ENCODE results near the gene SH2D3A.
"Not testable (repeated sequence)": the region's sequence is repeated elsewhere in the genome, so short reads cannot be mapped to it uniquely, and the experiment has no call there.

The SH2D3A gene

GRCh38 chr19:6767357-6768235, at the start of gene SH2D3A:
Gene SH2D3A (minus strand): TSS chr19:6767435. CDS start chr19:6763748, 3,687 bp downstream.
- peak; percentile 94 for DNase-seq (ENCODE audit: low read depth)

GRCh38 chr19:6813659-6814058, 46.4 kb upstream of the SH2D3A start:
- DNase-seq (ENCODE audit: low read depth) = no peak

- no peak for DNase-seq (ENCODE audit: low read depth)
These were observed 45.4 kb upstream of the SH2D3A start for GRCh38 chr19:6812612-6813011.

- DNase-seq (ENCODE audit: low read depth) = no peak
These were observed 44.7 kb upstream of the SH2D3A start for GRCh38 chr19:6811906-6812305.

GRCh38 chr19:6811378-6811777, 44.1 kb upstream of the SH2D3A start:
- no peak for DNase-seq (ENCODE audit: low read depth)

GRCh38 chr19:6809262-6809661, 42.0 kb upstream of the SH2D3A start:
- no peak for DNase-seq (ENCODE audit: low read depth)

DNA sequence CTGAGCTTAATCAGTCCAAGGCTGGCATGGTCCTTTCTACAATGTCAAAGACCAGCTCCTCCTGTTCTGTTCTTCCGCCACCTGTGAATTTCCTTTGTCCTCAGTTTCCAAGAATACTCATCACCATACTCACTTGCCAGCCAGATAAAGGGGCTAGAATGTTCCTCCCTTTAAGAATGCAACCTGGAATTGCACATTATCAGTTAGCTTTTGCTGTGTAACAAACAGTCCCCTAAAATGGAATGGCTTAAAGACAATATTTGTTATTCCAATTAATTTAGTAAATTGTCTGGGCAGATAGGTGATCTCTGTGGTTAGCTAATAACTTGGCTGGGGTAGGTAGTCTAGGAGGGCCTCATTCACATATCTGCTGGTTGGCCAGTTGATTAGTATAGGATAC, 41.3 kb upstream of the SH2D3A start:
- no peak for DNase-seq (ENCODE audit: low read depth)

DNA sequence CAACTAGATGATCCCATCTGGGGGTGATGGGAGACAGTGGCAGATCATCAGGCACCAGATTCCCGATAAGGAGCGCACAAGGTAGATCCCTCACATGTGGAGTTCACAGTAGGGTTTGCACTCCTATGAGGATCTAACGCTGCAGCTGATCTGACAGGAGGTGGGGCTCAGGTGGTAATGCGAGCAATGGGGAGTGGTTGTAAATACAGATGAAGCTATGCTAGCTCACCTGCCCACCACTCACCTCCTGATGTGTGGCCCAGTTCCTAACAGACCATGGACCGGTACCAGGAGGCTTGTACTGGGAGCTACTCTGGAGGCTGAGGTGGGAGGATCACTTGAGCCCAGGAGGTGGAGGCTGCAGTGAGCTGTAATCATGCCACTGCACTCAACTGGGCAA, 40.1 kb upstream of the SH2D3A start:
- no peak for DNase-seq (ENCODE audit: low read depth)

- DNase-seq (ENCODE audit: low read depth) = no peak
These were observed 39.3 kb upstream of the SH2D3A start for GRCh38 chr19:6806488-6806887.

GRCh38 chr19:6803036-6803404, 35.8 kb upstream of the SH2D3A start:
- no peak for DNase-seq (ENCODE audit: low read depth)

DNA sequence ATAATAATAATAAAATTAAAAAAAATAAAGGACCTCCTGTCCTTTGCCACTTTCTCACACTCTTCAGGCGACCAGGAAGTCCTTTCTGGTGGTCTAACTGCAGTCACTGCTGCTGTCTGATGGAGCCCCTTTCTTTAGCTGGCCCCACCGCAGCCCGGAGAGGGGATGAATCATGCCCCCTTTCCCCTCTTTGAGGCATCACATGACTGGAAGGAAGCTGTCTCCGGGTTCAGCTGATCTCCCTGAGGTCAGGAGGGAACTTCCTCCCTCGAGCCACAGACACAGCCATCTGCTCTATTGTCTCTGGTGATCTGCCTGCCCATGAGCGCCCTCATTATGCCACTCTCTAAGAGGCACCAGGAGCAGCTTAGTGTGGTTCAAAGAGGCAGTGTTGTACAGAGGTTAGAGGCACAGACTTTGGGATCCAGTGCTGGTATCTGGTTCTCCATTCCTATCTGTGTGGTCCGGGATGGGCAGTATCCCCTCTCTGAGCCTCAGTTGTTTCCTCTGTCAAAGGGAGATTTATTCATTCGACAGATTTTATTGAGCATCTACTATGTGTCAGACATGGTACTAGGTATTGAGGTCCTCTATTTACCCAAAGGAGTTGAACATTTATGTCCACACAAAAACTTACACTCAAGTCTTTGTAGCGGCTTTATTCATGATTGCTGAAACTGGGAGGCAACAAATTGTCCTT, 35.3 kb upstream of the SH2D3A start:
- peak; percentile 45 for DNase-seq (ENCODE audit: low read depth)

GRCh38 chr19:6801485-6802086, 34.4 kb upstream of the SH2D3A start:
- peak; percentile 72 for DNase-seq (ENCODE audit: low read depth)

GRCh38 chr19:6800991-6801484, 33.8 kb upstream of the SH2D3A start:
- no peak for DNase-seq (ENCODE audit: low read depth)

DNA sequence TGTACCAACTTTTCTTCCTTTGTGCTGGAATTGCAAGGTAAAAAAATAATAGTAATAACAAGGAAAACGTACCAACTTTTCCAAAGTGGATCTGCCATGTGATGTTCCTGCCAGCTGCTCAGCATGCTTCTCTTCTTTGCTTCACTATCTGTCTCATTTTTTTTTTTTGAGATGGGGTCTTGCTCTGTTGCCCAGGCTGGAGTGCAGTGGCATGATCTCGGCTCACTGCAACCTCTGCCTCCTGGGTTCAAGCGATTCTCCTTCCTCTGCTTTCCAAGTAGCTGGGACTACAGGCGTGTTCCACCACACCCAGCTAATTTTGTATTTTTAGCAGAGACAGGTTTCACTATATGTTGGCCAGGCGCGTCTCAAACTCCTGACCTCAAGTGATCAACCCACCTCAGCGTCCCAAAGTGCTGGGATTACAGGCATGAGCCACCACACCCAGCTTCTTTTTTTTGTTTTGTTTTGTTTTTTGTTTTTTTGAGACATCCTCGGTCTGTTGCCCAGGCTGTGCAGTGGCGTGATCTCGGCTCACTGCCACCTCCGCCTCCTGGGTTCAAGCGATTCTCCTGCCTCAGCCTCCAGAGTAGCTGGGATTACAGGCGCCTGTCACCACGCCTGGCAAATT, 33.0 kb upstream of the SH2D3A start:
- not testable (repeated sequence) for DNase-seq (ENCODE audit: low read depth)

DNA sequence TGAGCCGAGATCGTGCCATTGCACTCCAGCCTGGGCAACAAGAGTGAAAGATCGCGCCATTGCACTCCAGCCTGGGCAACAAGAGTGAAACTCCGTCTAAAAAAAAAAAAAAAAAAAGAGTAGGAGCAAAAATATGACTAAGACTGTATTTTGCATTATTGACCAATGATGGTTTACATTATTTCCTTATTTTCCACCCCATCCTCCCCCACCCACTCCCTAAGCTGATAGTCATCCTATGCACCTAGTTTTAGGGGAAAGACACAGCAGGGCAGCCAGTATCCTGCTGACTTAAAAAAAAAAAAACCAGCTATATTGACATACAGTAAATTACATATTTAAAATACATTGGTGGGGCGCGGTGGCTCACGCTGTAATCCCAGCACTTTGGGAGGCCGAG, 30.4 kb upstream of the SH2D3A start:
- no peak for DNase-seq (ENCODE audit: low read depth)

DNA sequence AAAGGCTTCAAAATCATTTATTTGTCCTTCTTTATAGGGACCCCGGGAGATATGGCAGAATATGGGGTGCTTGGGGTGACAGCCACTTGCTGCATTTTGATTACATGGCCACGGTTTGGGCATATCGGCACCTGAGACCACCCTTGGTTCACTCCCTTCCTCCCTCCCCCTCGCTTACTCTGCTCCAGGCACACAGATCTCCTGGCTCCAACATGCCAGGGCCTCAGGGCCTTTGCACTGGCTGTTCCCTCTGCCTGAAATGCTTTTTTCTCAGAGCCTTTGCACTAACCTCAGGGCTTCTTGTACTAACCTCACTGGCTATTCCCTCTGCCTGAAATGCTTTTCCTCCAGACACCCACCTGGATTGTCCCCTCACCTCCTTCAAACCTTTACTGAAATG, 29.0 kb upstream of the SH2D3A start:
- DNase-seq (ENCODE audit: low read depth) = no peak

DNA sequence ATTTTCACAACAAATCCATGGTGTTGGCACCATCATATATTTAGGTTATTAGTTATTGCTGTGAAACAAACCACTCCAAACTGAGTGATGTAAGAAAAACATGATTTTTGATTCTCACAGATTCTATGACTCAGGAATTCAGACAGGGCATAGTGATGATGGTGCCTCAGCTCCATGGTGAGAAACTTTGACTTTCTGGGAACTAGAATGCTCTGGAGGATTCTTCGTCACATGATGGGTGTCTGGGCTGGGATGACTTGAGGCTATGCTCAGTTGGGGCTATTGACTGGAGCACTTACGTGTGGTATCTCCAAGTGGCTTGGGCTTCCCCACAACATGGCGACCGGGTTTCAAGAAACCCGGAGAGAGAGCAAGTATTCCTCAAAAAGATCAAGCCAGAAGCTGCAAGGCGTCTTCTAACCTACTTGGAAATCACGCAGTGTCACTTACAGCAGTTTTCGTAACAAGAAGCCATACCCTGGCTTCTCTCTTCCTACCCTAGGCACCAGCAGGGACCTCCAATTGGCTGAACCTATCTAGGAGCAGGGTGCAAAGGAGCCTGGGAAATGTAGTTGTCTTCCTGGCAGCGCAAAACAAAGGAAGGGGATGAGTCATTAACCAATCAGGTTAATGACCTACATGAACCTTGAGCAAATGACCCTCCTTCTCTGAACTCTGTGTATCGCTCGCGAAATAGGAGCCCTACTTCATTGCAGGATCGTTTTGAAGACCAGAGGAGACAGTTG, 27.6 kb upstream of the SH2D3A start:
- DNase-seq (ENCODE audit: low read depth) = no peak

DNA sequence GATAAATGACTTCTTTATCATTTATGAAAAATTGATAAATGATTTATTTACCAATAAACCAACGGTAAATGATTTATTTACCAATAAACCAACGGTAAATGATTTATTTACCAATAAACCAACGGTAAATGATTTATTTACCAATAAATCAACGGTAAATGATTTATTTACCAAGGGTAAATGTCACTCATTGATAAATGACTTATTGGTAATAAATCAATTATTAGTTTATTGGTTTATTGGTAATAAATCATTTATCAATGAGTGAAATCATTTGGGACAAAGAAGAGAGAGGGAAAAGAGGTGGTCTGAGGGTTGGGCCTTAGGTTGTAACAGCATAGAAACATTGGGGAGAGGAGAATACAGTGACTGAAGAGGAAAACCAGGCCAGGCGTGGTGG, 26.7 kb upstream of the SH2D3A start:
- DNase-seq (ENCODE audit: low read depth) = no peak

- no peak for DNase-seq (ENCODE audit: low read depth)
These were observed 26.2 kb upstream of the SH2D3A start for GRCh38 chr19:6793411-6793810.

DNA sequence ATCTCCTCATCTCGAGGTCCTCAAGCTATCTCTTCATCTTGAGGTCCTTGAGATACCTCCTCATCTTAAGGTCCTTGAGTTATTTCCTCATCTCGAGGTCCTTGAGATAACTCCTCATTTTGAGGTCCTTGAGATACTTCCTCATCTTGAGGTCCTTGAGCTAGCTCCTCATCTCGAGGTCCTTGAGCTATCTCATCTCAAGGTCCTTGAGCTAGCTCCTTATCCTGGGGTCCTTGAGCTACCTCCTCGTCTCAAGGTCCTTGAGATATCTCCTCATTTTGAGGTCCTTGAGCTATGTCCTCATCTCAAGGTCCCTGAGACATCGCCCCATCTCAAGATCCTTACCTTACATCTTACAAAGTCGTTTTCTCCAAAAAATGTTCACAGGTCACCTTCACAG, 24.0 kb upstream of the SH2D3A start:
- DNase-seq (ENCODE audit: low read depth) = no peak
